Measurements from ENCODE around the gene CAMTA1.
"Not testable (repeated sequence)": the region's sequence is repeated elsewhere in the genome, so short reads cannot be mapped to it uniquely, and the experiment has no call there.

Gene CAMTA1

GRCh38 chr1:7594714-7595295, 809.6 kb downstream of the CAMTA1 start:
- Histone ChIP-seq H3K4me3 (ENCODE audit: insufficient read depth, low read length, poor library complexity, severe bottlenecking) (no peak overlapping the region), H2AFZ (ENCODE audit: low read depth, low read length, severe bottlenecking) (no peak overlapping the region), H3K27me3 (ENCODE audit: low read length) (no peaks in the 10 kb centered on the region), H3K79me2 (ENCODE audit: insufficient read depth, low read length) (no peaks in the 10 kb centered on the region), H3F3A (ENCODE audit: insufficient read depth) (no peaks in the 10 kb centered on the region), H3K9me2 (replicated peaks; ENCODE audit: insufficient read depth, low read length) (no peaks in the 10 kb centered on the region), H3K27ac (ENCODE audit: low read depth, low read length) (no peak overlapping the region), H3K36me3 (ENCODE audit: low read length) (no peaks in the 10 kb centered on the region), H3K9ac (ENCODE audit: low read length) (no peak overlapping the region), H4K20me1 (ENCODE audit: low read depth, low read length) (no peaks in the 10 kb centered on the region), H3K4me2 (ENCODE audit: low read depth, low read length, poor library complexity, severe bottlenecking) (no peak overlapping the region), H3K9me3 (ENCODE audit: insufficient read depth, low read length) (no peaks in the 10 kb centered on the region)
- TF ChIP-seq, protein P1, sequence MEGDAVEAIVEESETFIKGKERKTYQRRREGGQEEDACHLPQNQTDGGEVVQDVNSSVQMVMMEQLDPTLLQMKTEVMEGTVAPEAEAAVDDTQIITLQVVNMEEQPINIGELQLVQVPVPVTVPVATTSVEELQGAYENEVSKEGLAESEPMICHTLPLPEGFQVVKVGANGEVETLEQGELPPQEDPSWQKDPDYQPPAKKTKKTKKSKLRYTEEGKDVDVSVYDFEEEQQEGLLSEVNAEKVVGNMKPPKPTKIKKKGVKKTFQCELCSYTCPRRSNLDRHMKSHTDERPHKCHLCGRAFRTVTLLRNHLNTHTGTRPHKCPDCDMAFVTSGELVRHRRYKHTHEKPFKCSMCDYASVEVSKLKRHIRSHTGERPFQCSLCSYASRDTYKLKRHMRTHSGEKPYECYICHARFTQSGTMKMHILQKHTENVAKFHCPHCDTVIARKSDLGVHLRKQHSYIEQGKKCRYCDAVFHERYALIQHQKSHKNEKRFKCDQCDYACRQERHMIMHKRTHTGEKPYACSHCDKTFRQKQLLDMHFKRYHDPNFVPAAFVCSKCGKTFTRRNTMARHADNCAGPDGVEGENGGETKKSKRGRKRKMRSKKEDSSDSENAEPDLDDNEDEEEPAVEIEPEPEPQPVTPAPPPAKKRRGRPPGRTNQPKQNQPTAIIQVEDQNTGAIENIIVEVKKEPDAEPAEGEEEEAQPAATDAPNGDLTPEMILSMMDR (IDR thresholded peaks at IDR 0.05; ENCODE audit: insufficient read depth, low read length, poor library complexity, severe bottlenecking), result no peak
- TF ChIP-seq EZH2phosphoT487 (conservative IDR thresholded peaks at IDR 0.05; ENCODE audit: low read length), result no peak

GRCh38 chr1:7595336-7595735, 810.1 kb downstream of the CAMTA1 start:
- TF ChIP-seq EZH2phosphoT487 (conservative IDR thresholded peaks at IDR 0.05; ENCODE audit: low read length), result no peak
- TF ChIP-seq, protein P1 (IDR thresholded peaks at IDR 0.05; ENCODE audit: insufficient read depth, low read length, poor library complexity, severe bottlenecking), result no peak
- Histone ChIP-seq H3K9me3 (ENCODE audit: insufficient read depth, low read length) (no peaks in the 10 kb centered on the region), H3K27me3 (ENCODE audit: low read length) (no peaks in the 10 kb centered on the region)

GRCh38 chr1:7596126-7596965, 811.1 kb downstream of the CAMTA1 start:
- Histone ChIP-seq H3K9me3 (ENCODE audit: insufficient read depth, low read length) (no peaks in the 10 kb centered on the region), H3F3A (ENCODE audit: insufficient read depth) (no peaks in the 10 kb centered on the region), H3K27ac (ENCODE audit: low read depth, low read length) (no peak overlapping the region), H3K79me2 (ENCODE audit: insufficient read depth, low read length) (no peaks in the 10 kb centered on the region), H3K36me3 (ENCODE audit: low read length) (no peaks in the 10 kb centered on the region), H2AFZ (ENCODE audit: low read depth, low read length, severe bottlenecking) (no peak overlapping the region), H3K9ac (ENCODE audit: low read length) (no peak overlapping the region), H3K4me3 (ENCODE audit: insufficient read depth, low read length, poor library complexity, severe bottlenecking) (no peak overlapping the region), H3K27me3 (ENCODE audit: low read length) (no peaks in the 10 kb centered on the region), H4K20me1 (ENCODE audit: low read depth, low read length) (no peaks in the 10 kb centered on the region), H3K9me2 (replicated peaks; ENCODE audit: insufficient read depth, low read length) (no peaks in the 10 kb centered on the region), H3K4me2 (ENCODE audit: low read depth, low read length, poor library complexity, severe bottlenecking) (no peak overlapping the region)
- TF ChIP-seq, protein P1 (IDR thresholded peaks at IDR 0.05; ENCODE audit: insufficient read depth, low read length, poor library complexity, severe bottlenecking), result no peak
- TF ChIP-seq EZH2phosphoT487 (conservative IDR thresholded peaks at IDR 0.05; ENCODE audit: low read length), result no peak

More at GRCh38 chr1:7595336-7595735, 810.1 kb downstream of the CAMTA1 start:
- Histone ChIP-seq H4K20me1 (ENCODE audit: low read depth, low read length) (no peaks in the 10 kb centered on the region), H3K4me2 (ENCODE audit: low read depth, low read length, poor library complexity, severe bottlenecking) (no peak overlapping the region), H3K36me3 (ENCODE audit: low read length) (no peaks in the 10 kb centered on the region), H3K79me2 (ENCODE audit: insufficient read depth, low read length) (no peaks in the 10 kb centered on the region), H3F3A (ENCODE audit: insufficient read depth) (no peaks in the 10 kb centered on the region), H3K9ac (ENCODE audit: low read length) (no peak overlapping the region), H2AFZ (ENCODE audit: low read depth, low read length, severe bottlenecking) (no peak overlapping the region), H3K4me3 (ENCODE audit: insufficient read depth, low read length, poor library complexity, severe bottlenecking) (no peak overlapping the region), H3K9me2 (replicated peaks; ENCODE audit: insufficient read depth, low read length) (no peaks in the 10 kb centered on the region), H3K27ac (ENCODE audit: low read depth, low read length) (no peak overlapping the region)

GRCh38 chr1:7598058-7598457, 812.8 kb downstream of the CAMTA1 start:
- H3K9me3 ChIP-seq (ENCODE audit: insufficient read depth, low read length); H3K9me2 ChIP-seq (replicated peaks; ENCODE audit: insufficient read depth, low read length); H3K79me2 ChIP-seq (ENCODE audit: insufficient read depth, low read length); H3K9ac ChIP-seq (ENCODE audit: low read length); H3F3A ChIP-seq (ENCODE audit: insufficient read depth); H3K27ac ChIP-seq (ENCODE audit: low read depth, low read length); H2AFZ ChIP-seq (ENCODE audit: low read depth, low read length, severe bottlenecking); H3K27me3 ChIP-seq (ENCODE audit: low read length); H3K36me3 ChIP-seq (ENCODE audit: low read length); H4K20me1 ChIP-seq (ENCODE audit: low read depth, low read length); H3K4me3 ChIP-seq (ENCODE audit: insufficient read depth, low read length, poor library complexity, severe bottlenecking); H3K4me2 ChIP-seq (ENCODE audit: low read depth, low read length, poor library complexity, severe bottlenecking): not testable (repeated sequence)

DNA sequence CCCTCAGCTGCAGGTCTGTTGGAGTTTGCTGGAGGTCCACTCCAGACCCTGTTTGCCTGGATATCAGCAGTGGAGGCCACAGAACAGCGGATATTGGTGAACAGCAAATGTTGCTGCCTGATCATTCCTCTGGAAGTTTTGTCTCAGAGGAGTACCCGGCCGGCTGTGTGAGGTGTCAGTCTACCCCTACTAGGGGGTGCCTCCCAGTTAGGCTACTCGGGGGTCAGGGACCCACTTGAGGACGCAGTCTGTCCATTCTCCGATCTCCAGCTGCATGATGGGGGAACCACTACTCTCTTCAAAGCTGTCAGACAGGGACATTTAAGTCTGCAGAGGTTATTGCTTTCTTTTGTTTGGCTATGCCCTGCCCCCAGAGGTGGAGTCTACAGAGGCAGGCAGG, 819.7 kb downstream of the CAMTA1 start:
- H3K79me2 ChIP-seq (ENCODE audit: insufficient read depth, low read length); H3K4me2 ChIP-seq (ENCODE audit: low read depth, low read length, poor library complexity, severe bottlenecking); H3F3A ChIP-seq (ENCODE audit: insufficient read depth); H3K9ac ChIP-seq (ENCODE audit: low read length); H3K27ac ChIP-seq (ENCODE audit: low read depth, low read length); H3K27me3 ChIP-seq (ENCODE audit: low read length); H2AFZ ChIP-seq (ENCODE audit: low read depth, low read length, severe bottlenecking); H3K4me3 ChIP-seq (ENCODE audit: insufficient read depth, low read length, poor library complexity, severe bottlenecking); H3K9me2 ChIP-seq (replicated peaks; ENCODE audit: insufficient read depth, low read length); H3K9me3 ChIP-seq (ENCODE audit: insufficient read depth, low read length); H4K20me1 ChIP-seq (ENCODE audit: low read depth, low read length); H3K36me3 ChIP-seq (ENCODE audit: low read length): not testable (repeated sequence)

All from SU-DHL-6 (cell line).